Measurements from ENCODE around the gene SLC8A1. TPM values are rescaled to one million over a fixed set of nuclear protein-coding genes. Genes with fewer than 3 reads are reported as not detected.

The SLC8A1 gene
- total RNA-seq, 1 experiment from 2014 or later, result 1.7 TPM

DNA sequence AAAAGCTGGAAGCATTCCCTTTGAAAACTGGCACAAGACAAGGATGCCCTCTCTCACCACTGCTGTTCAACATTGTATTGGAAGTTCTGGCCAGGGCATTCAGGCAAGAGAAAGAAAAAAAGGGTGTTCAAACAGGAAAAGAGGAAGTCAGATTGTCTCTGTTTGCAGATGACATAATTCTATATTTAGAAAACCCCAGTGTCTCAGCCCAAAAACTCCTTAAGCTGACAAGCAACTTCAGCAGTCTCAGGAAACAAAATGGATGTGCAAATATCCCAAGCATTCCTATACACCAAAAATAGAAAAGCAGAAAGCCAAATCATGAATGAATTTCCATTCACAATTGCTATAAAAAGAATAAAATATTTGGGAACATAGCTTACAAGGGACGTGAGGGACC is 11.1 kb downstream of the SLC8A1 start:
- Histone ChIP-seq H3K27me3 (ENCODE audit: insufficient read depth, low read length) (no peaks in the 10 kb centered on the region), H3K79me2 (ENCODE audit: insufficient read depth, low read length) (no peaks in the 10 kb centered on the region), H2BK15ac (ENCODE audit: low read depth, low read length) (no peak overlapping the region), H2AFZ (ENCODE audit: low read length) (no peak overlapping the region), H3K23me2 (ENCODE audit: insufficient read length, low read depth, low read length, poor library complexity, severe bottlenecking) (no peaks in the 10 kb centered on the region), H3K23ac (ENCODE audit: insufficient read length, low read depth, low read length) (no peak overlapping the region), H2BK120ac (ENCODE audit: low read depth, low read length, poor library complexity, severe bottlenecking) (no peak overlapping the region), H2BK5ac (ENCODE audit: insufficient read length, low read length) (no peak overlapping the region), H3K27ac (ENCODE audit: insufficient read length, low read depth, low read length) (no peak overlapping the region), H4K91ac (ENCODE audit: insufficient read length, low read depth, low read length) (no peak overlapping the region), H4K20me1 (ENCODE audit: control insufficient read depth, insufficient read depth, insufficient read length) (no peaks in the 10 kb centered on the region), H3K14ac (ENCODE audit: insufficient read depth, low read length) (no peak overlapping the region), H3K56ac (ENCODE audit: insufficient read length, low read depth, low read length) (no peak overlapping the region), H4K8ac (replicated peaks; ENCODE audit: insufficient read length, low read depth, low read length) (no peak overlapping the region), H3K9me3 (ENCODE audit: control insufficient read depth, low read depth, low read length) (no peaks in the 10 kb centered on the region), H3T11ph (ENCODE audit: low read length) (no peak overlapping the region), H3K4me1 (ENCODE audit: insufficient read depth, low read length) (no peaks in the 10 kb centered on the region), H2AK5ac (ENCODE audit: insufficient read length, low read length) (no peak overlapping the region), H4K5ac (ENCODE audit: insufficient read length, low read depth, low read length) (no peak overlapping the region), H3K9ac (ENCODE audit: extremely low read depth, insufficient read length, low read length) (no peak overlapping the region), H2BK12ac (ENCODE audit: insufficient read length, low read depth, low read length) (no peak overlapping the region), H2BK20ac (ENCODE audit: low read depth, low read length, poor library complexity, severe bottlenecking) (no peak overlapping the region), H3K4me2 (ENCODE audit: insufficient read depth, insufficient read length, low read length) (no peak overlapping the region), H3K79me1 (ENCODE audit: insufficient read depth, low read depth, low read length, poor library complexity, severe bottlenecking) (no peaks in the 10 kb centered on the region), H3K4ac (ENCODE audit: low read depth, low read length) (no peak overlapping the region), H3K18ac (ENCODE audit: insufficient read length, low read depth, low read length) (no peak overlapping the region)
- H3K27ac Mint-ChIP-seq, result no peak overlapping the region
- no peaks in the 10 kb centered on the region for H3K9me3 Mint-ChIP-seq
- no peak overlapping the region for H3K4me3 Mint-ChIP-seq
- peaks cover 2% of the 10 kb centered on the region for H3K27me3 Mint-ChIP-seq (ENCODE audit: low read depth)
- H3K36me3 Mint-ChIP-seq (ENCODE audit: insufficient read depth in 1 of 3, low read depth in 3 of 3), result no peaks in the 10 kb centered on the region
- TF ChIP-seq, protein P1, sequence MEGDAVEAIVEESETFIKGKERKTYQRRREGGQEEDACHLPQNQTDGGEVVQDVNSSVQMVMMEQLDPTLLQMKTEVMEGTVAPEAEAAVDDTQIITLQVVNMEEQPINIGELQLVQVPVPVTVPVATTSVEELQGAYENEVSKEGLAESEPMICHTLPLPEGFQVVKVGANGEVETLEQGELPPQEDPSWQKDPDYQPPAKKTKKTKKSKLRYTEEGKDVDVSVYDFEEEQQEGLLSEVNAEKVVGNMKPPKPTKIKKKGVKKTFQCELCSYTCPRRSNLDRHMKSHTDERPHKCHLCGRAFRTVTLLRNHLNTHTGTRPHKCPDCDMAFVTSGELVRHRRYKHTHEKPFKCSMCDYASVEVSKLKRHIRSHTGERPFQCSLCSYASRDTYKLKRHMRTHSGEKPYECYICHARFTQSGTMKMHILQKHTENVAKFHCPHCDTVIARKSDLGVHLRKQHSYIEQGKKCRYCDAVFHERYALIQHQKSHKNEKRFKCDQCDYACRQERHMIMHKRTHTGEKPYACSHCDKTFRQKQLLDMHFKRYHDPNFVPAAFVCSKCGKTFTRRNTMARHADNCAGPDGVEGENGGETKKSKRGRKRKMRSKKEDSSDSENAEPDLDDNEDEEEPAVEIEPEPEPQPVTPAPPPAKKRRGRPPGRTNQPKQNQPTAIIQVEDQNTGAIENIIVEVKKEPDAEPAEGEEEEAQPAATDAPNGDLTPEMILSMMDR (conservative IDR thresholded peaks at IDR 0.05), result no peak
- H3K4me1 Mint-ChIP-seq, result peaks cover 0 to 4% of the 10 kb centered on the region in 2 experiments; a peak in 1 of 4 replicates
- DNase-seq, result no peak
- no CpG with 5 or more reads among the region's 1 CpG for WGBS (ENCODE audit: extremely low coverage, insufficient read length, low lambda C conversion rate)

All from H9 (cell line).